ENCODE data around the gene MINDY4. TPM values are rescaled to one million over a fixed set of nuclear protein-coding genes. Genes with fewer than 3 reads are reported as not detected.

MINDY4 gene
- total RNA-seq, 1 experiment from 2014 or later, result 2.1 TPM

DNA sequence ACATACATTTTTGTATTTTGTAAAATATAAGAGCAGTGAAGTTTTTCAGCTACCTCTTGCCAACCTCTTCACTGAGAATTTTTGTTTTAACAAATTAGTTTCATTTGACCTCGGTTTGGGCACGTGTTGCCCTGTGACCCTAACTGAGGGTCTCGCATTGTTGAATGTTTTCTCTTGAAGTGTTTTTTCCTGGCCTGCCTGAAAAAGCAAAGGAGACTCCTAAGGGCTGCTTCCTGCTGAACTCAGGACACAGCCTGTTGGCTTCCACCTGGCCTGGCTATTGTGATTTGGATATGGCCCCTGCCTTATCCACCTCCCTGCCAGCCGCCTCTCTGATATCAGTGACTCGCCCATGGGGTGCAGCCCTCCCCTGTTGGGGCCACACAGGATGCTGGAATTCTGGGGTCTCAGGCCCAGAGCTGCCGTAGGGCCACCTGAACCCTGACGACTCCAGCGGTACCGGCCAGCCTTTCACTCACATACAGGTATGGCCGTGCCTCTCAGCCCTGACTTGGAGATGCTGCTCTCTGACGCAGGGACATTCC, 81.6 kb downstream of the MINDY4 start:
- TF ChIP-seq, protein P1, sequence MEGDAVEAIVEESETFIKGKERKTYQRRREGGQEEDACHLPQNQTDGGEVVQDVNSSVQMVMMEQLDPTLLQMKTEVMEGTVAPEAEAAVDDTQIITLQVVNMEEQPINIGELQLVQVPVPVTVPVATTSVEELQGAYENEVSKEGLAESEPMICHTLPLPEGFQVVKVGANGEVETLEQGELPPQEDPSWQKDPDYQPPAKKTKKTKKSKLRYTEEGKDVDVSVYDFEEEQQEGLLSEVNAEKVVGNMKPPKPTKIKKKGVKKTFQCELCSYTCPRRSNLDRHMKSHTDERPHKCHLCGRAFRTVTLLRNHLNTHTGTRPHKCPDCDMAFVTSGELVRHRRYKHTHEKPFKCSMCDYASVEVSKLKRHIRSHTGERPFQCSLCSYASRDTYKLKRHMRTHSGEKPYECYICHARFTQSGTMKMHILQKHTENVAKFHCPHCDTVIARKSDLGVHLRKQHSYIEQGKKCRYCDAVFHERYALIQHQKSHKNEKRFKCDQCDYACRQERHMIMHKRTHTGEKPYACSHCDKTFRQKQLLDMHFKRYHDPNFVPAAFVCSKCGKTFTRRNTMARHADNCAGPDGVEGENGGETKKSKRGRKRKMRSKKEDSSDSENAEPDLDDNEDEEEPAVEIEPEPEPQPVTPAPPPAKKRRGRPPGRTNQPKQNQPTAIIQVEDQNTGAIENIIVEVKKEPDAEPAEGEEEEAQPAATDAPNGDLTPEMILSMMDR (IDR thresholded peaks at IDR 0.05; ENCODE audit: insufficient read depth in 1 of 2, low read depth in 1 of 2, low read length in 1 of 2, severe bottlenecking in 1 of 2, unreplicated experiment in 1 of 2), result no peak
- Histone ChIP-seq H3K36me3 (ENCODE audit: control insufficient read depth, insufficient read depth, low read length) (no peaks in the 10 kb centered on the region), H3K4me1 (no peaks in the 10 kb centered on the region), H3K4me3 (ENCODE audit: low read depth, low read length) (no peak overlapping the region), H3K27me3 (replicated peaks; ENCODE audit: control insufficient read depth, insufficient read depth, low read length) (no peaks in the 10 kb centered on the region), H3K9me3 (no peaks in the 10 kb centered on the region)
- no peaks in the 10 kb centered on the region for H3K4me1 Mint-ChIP-seq (ENCODE audit: low read depth, unreplicated experiment)
- no peaks in the 10 kb centered on the region for H3K9me3 Mint-ChIP-seq (ENCODE audit: unreplicated experiment)
- BruUV-seq (replicated peaks), result no TSS peak
- H3K27me3 Mint-ChIP-seq (ENCODE audit: insufficient read depth, unreplicated experiment), result no peaks in the 10 kb centered on the region
- no peak overlapping the region for H3K27ac Mint-ChIP-seq (ENCODE audit: unreplicated experiment)
- H3K36me3 Mint-ChIP-seq (ENCODE audit: insufficient read depth, unreplicated experiment), result no peaks in the 10 kb centered on the region
- CTCF ChIA-PET, result no interaction called here
- DNase-seq, result no peak
- no peak overlapping the region for H3K4me3 Mint-ChIP-seq (ENCODE audit: unreplicated experiment)
- intact Hi-C loops (cut with micrococcal nuclease; ENCODE audit: unreplicated experiment), result no loop called here
- POLR2A ChIA-PET, result no interaction called here

DNA sequence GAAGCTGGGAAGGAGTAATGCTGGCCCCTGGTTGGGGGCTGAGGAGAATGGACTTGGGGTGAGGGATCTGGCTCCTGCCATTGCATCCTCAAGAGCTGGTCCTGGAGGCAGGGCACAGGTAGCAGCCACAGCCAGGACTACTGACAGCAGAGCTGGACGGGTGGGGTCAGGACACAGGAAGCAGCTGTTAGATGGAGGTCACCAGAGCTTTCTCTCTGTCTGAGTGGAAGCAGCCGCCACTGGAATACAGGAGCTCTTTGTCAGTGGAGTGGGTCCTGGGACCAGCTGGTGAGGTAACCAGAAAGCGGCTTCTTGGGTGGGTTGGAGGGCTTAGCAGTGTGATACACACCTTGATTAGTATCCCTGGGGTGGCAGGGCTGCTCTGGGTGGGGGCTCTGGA, 82.4 kb downstream of the MINDY4 start:
- TF ChIP-seq, protein P1 (IDR thresholded peaks at IDR 0.05; ENCODE audit: insufficient read depth in 1 of 2, low read depth in 1 of 2, low read length in 1 of 2, severe bottlenecking in 1 of 2, unreplicated experiment in 1 of 2), result no peak
- Mint-ChIP-seq H3K36me3 (ENCODE audit: insufficient read depth, unreplicated experiment) (no peaks in the 10 kb centered on the region), H3K27me3 (ENCODE audit: insufficient read depth, unreplicated experiment) (no peaks in the 10 kb centered on the region), H3K9me3 (ENCODE audit: unreplicated experiment) (no peaks in the 10 kb centered on the region), H3K4me1 (ENCODE audit: low read depth, unreplicated experiment) (no peaks in the 10 kb centered on the region), H3K27ac (ENCODE audit: unreplicated experiment) (no peak overlapping the region), H3K4me3 (ENCODE audit: unreplicated experiment) (no peak overlapping the region)
- Histone ChIP-seq H3K4me1 (no peaks in the 10 kb centered on the region), H3K27me3 (replicated peaks; ENCODE audit: control insufficient read depth, insufficient read depth, low read length) (no peaks in the 10 kb centered on the region), H3K9me3 (no peaks in the 10 kb centered on the region), H3K4me3 (ENCODE audit: low read depth, low read length) (no peak overlapping the region), H3K36me3 (ENCODE audit: control insufficient read depth, insufficient read depth, low read length) (no peaks in the 10 kb centered on the region)
- ChIA-PET CTCF (no interaction called here), POLR2A (no interaction called here)
- DNase-seq, result no peak
- intact Hi-C loops (cut with micrococcal nuclease; ENCODE audit: unreplicated experiment), result no loop called here
- BruUV-seq (replicated peaks), result no TSS peak

DNA sequence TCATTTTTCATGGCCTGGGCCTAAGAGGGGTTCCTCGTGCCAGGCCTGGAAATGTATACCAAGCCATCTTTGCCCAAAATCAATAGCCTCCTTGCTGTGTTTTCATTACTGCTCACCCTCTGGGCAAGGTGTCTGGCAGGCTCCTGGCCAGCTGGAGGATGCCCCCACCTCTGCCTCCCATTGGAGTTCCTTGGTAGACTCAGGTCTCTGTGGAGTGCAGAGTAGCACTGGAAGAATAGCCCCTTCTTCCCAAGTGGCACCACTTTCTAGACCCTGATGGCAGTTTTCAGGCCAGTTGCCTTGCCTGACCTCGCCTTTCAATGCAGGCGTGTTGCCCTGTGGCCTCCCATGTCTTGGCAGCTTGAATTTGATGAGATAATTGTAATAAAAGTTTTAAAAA, 84.7 kb downstream of the MINDY4 start:
- H3K4me3 Mint-ChIP-seq (ENCODE audit: unreplicated experiment), result no peak overlapping the region
- H3K9me3 ChIP-seq, result no peaks in the 10 kb centered on the region
- H3K4me1 ChIP-seq, result no peaks in the 10 kb centered on the region
- H3K4me3 ChIP-seq (ENCODE audit: low read depth, low read length), result no peak overlapping the region
- no peaks in the 10 kb centered on the region for H3K9me3 Mint-ChIP-seq (ENCODE audit: unreplicated experiment)
- H3K36me3 ChIP-seq (ENCODE audit: control insufficient read depth, insufficient read depth, low read length), result no peaks in the 10 kb centered on the region
- CTCF ChIA-PET, result no interaction called here
- H3K4me1 Mint-ChIP-seq (ENCODE audit: low read depth, unreplicated experiment), result no peaks in the 10 kb centered on the region
- intact Hi-C loops (cut with micrococcal nuclease; ENCODE audit: unreplicated experiment), result no loop called here
- TF ChIP-seq, protein P1 (IDR thresholded peaks at IDR 0.05; ENCODE audit: insufficient read depth in 1 of 2, low read depth in 1 of 2, low read length in 1 of 2, severe bottlenecking in 1 of 2, unreplicated experiment in 1 of 2), result no peak
- POLR2A ChIA-PET, result no interaction called here
- no TSS peak for BruUV-seq (replicated peaks)
- H3K27ac Mint-ChIP-seq (ENCODE audit: unreplicated experiment), result no peak overlapping the region
- no peak for DNase-seq
- H3K36me3 Mint-ChIP-seq (ENCODE audit: insufficient read depth, unreplicated experiment), result no peaks in the 10 kb centered on the region
- no peaks in the 10 kb centered on the region for H3K27me3 Mint-ChIP-seq (ENCODE audit: insufficient read depth, unreplicated experiment)
- no peaks in the 10 kb centered on the region for H3K27me3 ChIP-seq (replicated peaks; ENCODE audit: control insufficient read depth, insufficient read depth, low read length)
